GDM1 (cell line): ENCODE data around the gene ARHGAP19.

Source experiments
- DNase-seq: peaks from one replicate; lab custom pipeline; 2025; lab: John Stamatoyannopoulos, UW

Gene ARHGAP19

GRCh38 chr10:97192952-97193435 lies 99.4 kb downstream of the ARHGAP19 start:
- no peak for DNase-seq

GRCh38 chr10:97190450-97190849 lies 102.0 kb downstream of the ARHGAP19 start:
- no peak for DNase-seq

DNA sequence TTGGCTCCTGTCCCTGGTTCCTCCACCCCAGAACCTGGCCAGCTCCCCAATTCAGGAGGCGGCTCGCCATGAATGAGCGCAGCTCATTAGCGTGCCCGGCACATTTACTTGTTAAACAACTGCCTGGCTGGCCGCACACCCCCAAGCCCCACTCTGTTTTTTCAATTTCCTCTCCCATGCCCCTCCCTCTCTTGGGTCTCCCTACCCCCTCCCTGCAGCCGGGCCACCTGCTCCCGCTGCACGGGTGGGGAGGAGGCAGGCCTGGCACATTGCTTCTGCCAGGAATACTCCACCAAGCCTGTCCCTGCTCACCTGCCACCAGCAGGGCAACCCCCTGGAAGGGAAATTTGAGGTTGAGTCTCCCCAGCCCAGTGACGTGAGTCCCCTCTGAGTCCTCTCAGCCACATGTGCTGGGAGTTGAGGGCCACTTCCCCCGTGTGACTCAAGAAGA lies 104.2 kb downstream of the ARHGAP19 start:
- no peak for DNase-seq

GRCh38 chr10:97186911-97187310 lies 105.5 kb downstream of the ARHGAP19 start:
- DNase-seq: no peak

DNA sequence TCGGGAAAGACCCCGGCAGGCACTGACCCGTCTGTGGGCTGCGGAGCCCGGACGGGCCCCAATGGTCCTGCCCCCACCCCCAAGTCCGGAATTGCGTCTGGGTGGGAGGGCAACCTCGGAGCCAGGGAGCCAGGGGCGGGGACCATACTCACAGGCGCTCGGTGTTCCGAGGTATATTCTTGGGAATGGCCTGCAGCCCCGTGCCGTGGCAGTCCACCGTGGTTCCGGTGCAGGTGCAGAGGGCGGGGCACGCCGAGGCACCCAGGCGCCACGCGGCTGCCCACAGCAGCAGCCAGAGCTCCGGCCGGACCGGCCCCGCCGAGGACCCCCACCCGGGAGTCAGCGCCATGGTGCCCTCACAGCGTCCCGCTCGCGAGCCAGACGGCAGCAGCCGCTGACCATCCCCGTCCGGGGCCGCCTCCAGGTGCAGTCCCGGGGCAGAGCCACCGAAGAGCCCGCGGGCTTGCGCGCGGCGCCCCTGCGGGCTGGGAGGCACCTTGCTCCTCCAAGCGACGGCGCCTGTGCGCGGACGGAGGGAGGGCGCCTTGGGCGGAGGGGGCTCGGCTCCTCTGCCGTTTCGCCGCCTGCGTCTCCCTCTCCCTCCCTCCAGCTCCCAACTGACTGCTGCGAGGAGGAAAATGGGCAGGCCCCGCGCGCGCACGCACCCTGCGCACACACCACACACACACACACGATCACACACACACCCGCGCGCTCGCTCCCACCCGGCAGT lies 106.9 kb downstream of the ARHGAP19 start, which contains the start of gene SLIT1:
SLIT1 (minus strand) TSS at position 634 of the 733 bp plus-strand sequence; CDS start at position 349, 285 bp downstream.
- DNase-seq: no peak

GRCh38 chr10:97184971-97185325 lies 107.5 kb downstream of the ARHGAP19 start:
- no peak for DNase-seq

GRCh38 chr10:97183314-97183713 lies 109.1 kb downstream of the ARHGAP19 start:
- no peak for DNase-seq

DNA sequence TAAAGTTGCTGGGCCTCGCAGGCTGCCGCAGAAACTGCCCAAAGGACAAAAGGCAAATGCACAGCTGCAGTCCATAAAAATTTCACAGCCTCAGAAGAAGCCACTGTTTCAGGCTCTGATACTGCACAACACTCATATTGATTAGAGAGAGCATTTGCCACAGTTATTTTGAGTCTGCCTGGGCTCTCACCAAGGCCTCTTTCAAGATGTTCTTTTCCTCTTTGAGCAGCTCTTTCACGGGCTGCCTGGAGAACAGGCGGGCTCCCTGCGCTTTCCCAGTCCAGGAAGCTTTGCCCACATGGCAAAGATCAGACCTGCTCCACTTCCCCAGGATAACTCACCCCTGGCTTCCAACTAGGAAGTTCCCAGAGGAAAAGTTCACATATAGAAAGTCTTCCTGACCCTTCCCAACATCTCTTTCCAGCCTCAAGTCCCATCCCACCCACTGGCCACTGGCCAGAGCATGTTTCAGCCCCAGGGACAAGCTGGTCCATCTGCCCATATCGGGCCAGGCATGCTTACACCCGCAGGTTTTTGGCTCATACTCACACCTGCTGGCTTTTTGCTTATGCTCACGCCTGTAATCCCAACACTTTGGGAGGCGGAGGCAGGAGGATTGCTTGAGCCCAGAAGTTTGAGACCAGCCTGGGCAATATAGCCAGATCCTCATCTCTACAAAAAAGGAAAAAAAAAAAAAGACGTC lies 110.0 kb downstream of the ARHGAP19 start:
- no peak for DNase-seq

- DNase-seq: no peak
Measured at GRCh38 chr10:97180986-97181385, 111.5 kb downstream of the ARHGAP19 start.

- no peak for DNase-seq
Measured at GRCh38 chr10:97180363-97180755, 112.1 kb downstream of the ARHGAP19 start.

GRCh38 chr10:97179731-97180362 lies 112.6 kb downstream of the ARHGAP19 start:
- no peak for DNase-seq

DNA sequence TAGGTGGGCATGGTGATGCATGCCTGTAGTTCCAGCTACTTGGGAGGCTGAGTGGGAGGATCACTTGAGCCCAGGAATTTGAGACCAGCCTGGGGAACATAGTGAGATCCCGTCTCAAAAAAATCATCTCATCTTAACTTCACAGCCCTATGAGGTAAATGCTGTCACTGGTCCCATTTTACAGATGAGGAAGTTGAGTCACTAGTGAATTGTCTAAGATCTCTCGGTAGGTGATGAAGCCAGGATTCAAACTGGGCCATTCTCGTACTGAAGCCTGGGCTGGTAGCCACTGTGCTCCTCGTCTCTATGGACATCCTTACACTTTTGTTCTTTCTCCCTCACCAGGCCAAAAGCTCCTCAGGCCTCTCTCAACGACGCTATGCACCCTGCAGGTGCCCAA lies 113.1 kb downstream of the ARHGAP19 start:
- DNase-seq: no peak

GRCh38 chr10:97178074-97178473 lies 114.4 kb downstream of the ARHGAP19 start:
- no peak for DNase-seq

- no peak for DNase-seq
Measured at GRCh38 chr10:97176226-97176625, 116.2 kb downstream of the ARHGAP19 start.

- DNase-seq: no peak
Measured at GRCh38 chr10:97175586-97175985, 116.9 kb downstream of the ARHGAP19 start.

- no peak for DNase-seq
Measured at GRCh38 chr10:97174941-97175340, 117.5 kb downstream of the ARHGAP19 start.

DNA sequence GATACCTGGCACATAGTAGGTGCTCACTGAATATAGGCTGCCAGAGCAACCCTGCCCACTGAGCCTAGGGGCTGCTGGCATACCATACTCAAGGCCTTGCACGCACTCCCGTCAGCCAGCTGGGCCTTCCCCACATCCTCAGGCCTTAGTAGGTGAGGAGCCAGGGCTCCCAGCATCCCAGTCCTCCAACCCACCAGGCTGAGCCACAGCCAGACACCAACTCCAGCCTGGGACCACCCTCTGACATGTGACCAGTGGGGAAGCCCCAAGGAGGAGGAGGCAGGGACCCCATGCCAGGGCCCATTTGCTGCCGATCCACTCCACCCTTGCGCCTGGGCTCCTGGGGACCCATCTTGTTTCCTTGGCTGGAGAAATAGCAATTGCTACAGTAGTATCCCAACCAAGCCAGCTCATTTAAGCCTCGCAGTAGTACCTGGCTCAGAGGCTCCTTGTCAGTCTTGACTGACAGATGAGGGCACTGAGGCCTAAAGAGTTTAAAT lies 118.1 kb downstream of the ARHGAP19 start:
- DNase-seq: no peak

GRCh38 chr10:97173036-97173435 lies 119.4 kb downstream of the ARHGAP19 start:
- DNase-seq: no peak
